GM21529 (cell line): ENCODE data around the gene MTHFSD.

Source experiments
- ATAC-seq: cut with Tn5 transposase; IDR thresholded peaks from one replicate; pipeline ENCODE4 v1.9.1; 2021; ENCODE audit not compliant: unreplicated experiment

MTHFSD gene

GRCh38 chr16:86531191-86531545 lies 23.9 kb downstream of the MTHFSD start:
- no peak for ATAC-seq

- no peak for ATAC-seq
Observed at GRCh38 chr16:86530251-86531190, 24.5 kb downstream of the MTHFSD start.

- ATAC-seq: no peak
Observed at GRCh38 chr16:86529160-86529559, 25.9 kb downstream of the MTHFSD start.

- ATAC-seq: no peak
Observed at GRCh38 chr16:86528061-86528929, 26.7 kb downstream of the MTHFSD start.

- ATAC-seq: no peak
Observed at GRCh38 chr16:86527366-86527765, 27.7 kb downstream of the MTHFSD start.

GRCh38 chr16:86525696-86526095 lies 29.3 kb downstream of the MTHFSD start:
- ATAC-seq: no peak

- ATAC-seq: no peak
Observed at GRCh38 chr16:86524029-86524428, 31.0 kb downstream of the MTHFSD start.

- ATAC-seq: no peak
Observed at GRCh38 chr16:86523166-86523740, 31.8 kb downstream of the MTHFSD start.

- no peak for ATAC-seq
Observed at GRCh38 chr16:86522634-86523033, 32.4 kb downstream of the MTHFSD start.

GRCh38 chr16:86521236-86522197 lies 33.5 kb downstream of the MTHFSD start:
- ATAC-seq: no peak

GRCh38 chr16:86520317-86521210 lies 34.5 kb downstream of the MTHFSD start:
- ATAC-seq: no peak

- ATAC-seq: no peak
Observed at GRCh38 chr16:86519649-86520316, 35.3 kb downstream of the MTHFSD start.

- no peak for ATAC-seq
Observed at GRCh38 chr16:86519007-86519648, 35.9 kb downstream of the MTHFSD start.

GRCh38 chr16:86517652-86518258 lies 37.3 kb downstream of the MTHFSD start:
- no peak for ATAC-seq

- ATAC-seq: no peak
Observed at GRCh38 chr16:86517033-86517432, 38.0 kb downstream of the MTHFSD start.

GRCh38 chr16:86516623-86517003 lies 38.4 kb downstream of the MTHFSD start:
- no peak for ATAC-seq

- ATAC-seq: no peak
Observed at GRCh38 chr16:86515777-86516622, 39.0 kb downstream of the MTHFSD start.
